GM12878 (cell line): ENCODE measurements around the gene MARCHF2. TPM values are rescaled to one million over a fixed set of nuclear protein-coding genes. Genes with fewer than 3 reads are reported as not detected.
A peak's percentile ranks its signal among the peaks of the same experiment; 100 is the strongest.

Source experiments
- ASH2L ChIP-seq: fragments of 300-600, 200-600 bp; sonication (generic); IDR thresholded peaks from 2 replicates; pipeline ENCODE4 v1.6.1; 2017; ENCODE audit warnings: low read depth, mild to moderate bottlenecking, borderline replicate concordance
- BCL3 ChIP-seq: IDR thresholded peaks from 2 replicates; pipeline ENCODE4 v1.6.1; 2011; ENCODE audit warnings: borderline replicate concordance, low read depth, mild to moderate bottlenecking, moderate library complexity, low read length; ENCODE audit not compliant: insufficient read depth, poor library complexity, severe bottlenecking
- BMI1 ChIP-seq: fragments of 450-650 bp; IDR thresholded peaks from 2 replicates; pipeline ENCODE4 v1.6.1; 2016; ENCODE audit warnings: mild to moderate bottlenecking, moderate library complexity, borderline replicate concordance
- E2F4 ChIP-seq: IDR thresholded peaks from 2 replicates; pipeline ENCODE4 v1.6.1; 2012; ENCODE audit warnings: low read depth, low read length, improper control_type of control experiment
- FOXM1 ChIP-seq: IDR thresholded peaks from 2 replicates; pipeline ENCODE4 v1.6.1; 2012; ENCODE audit warnings: low read depth, mild to moderate bottlenecking, inconsistent platforms, low read length, moderate library complexity
- HDGF ChIP-seq: fragments of 450-650 bp; IDR thresholded peaks from 2 replicates; pipeline ENCODE4 v1.6.1; 2016; ENCODE audit warnings: antibody characterized with exemption
- MAX ChIP-seq: IDR thresholded peaks from 2 replicates; pipeline ENCODE4 v1.6.1; 2012; ENCODE audit warnings: low read depth, low read length, improper control_type of control experiment
- MTA2 ChIP-seq: fragments of 450-650 bp; IDR thresholded peaks from 2 replicates; pipeline ENCODE4 v1.6.1; 2016; ENCODE audit warnings: low read depth, mild to moderate bottlenecking, moderate library complexity
- PKNOX1 ChIP-seq: fragments of 450-650 bp; IDR thresholded peaks from 2 replicates; pipeline ENCODE4 v1.6.1; 2016; ENCODE audit warnings: mild to moderate bottlenecking
- POU2F2 ChIP-seq: IDR thresholded peaks from 3 replicates; pipeline ENCODE4 v1.6.1; 2011; ENCODE audit warnings: low read depth, mild to moderate bottlenecking, low read length, borderline replicate concordance
- RAD21 ChIP-seq: IDR thresholded peaks from 2 replicates; pipeline ENCODE4 v1.6.1; 2011; ENCODE audit warnings: mild to moderate bottlenecking, low read depth, low read length, moderate library complexity; ENCODE audit not compliant: insufficient read depth
- RFX5 ChIP-seq: IDR thresholded peaks from 2 replicates; pipeline ENCODE4 v1.6.1; 2011; ENCODE audit warnings: low read depth, low read length, improper control_type of control experiment
- SIN3A ChIP-seq: IDR thresholded peaks from 2 replicates; pipeline ENCODE4 v1.6.1; 2012; ENCODE audit warnings: low read depth, low read length, improper control_type of control experiment
- SMC3 ChIP-seq: IDR thresholded peaks from 2 replicates; pipeline ENCODE4 v1.6.1; 2011; ENCODE audit warnings: low read length, improper control_type of control experiment, borderline replicate concordance
- SREBF2 ChIP-seq: IDR thresholded peaks from 2 replicates; pipeline ENCODE4 v1.6.1; 2012; ENCODE audit warnings: mild to moderate bottlenecking, low read length
- ZNF217 ChIP-seq: fragments of 450-650 bp; IDR thresholded peaks from 2 replicates; pipeline ENCODE4 v1.6.1; 2017; ENCODE audit warnings: antibody characterized with exemption, mild to moderate bottlenecking
- ZNF24 ChIP-seq: fragments of 450-650 bp; IDR thresholded peaks from 2 replicates; pipeline ENCODE4 v1.6.1; 2017; ENCODE audit warnings: antibody characterized with exemption, mild to moderate bottlenecking
- ZNF274 ChIP-seq: IDR thresholded peaks from one replicate; pipeline ENCODE4 v1.8.0; 2011; ENCODE audit not compliant: insufficient read length, insufficient read depth
- ZNF592 ChIP-seq: fragments of 450-650 bp; IDR thresholded peaks from 2 replicates; pipeline ENCODE4 v1.6.1; 2017; ENCODE audit warnings: mild to moderate bottlenecking, moderate library complexity
- ZNF622 ChIP-seq: fragments of 450-650 bp; IDR thresholded peaks from 2 replicates; pipeline ENCODE4 v1.6.1; 2017; ENCODE audit warnings: mild to moderate bottlenecking, inconsistent platforms
- polyA plus RNA-seq, 11 experiments: library from polyadenylated mRNA; depleted of rRNA in 4 of 11; unstranded in 6 of 11; stranded (reverse) in 5 of 11; fragments of >200 nt; fragmentation: Nextera tagmentation in 4 of 11; fragmentation: Illumina TruSeq in 1 of 11; extraction: Ambion mirVana in 4 of 11; extraction: Trizol in 1 of 11; gene quantifications; 1 replicate in 1 of 11; 2 replicates in 10 of 11; pipeline versions ENCODE4 v1.2.1 to v1.2.3, GENCODE V29; 2011 to 2016; ENCODE audit warnings: inconsistent platforms in 2 of 11, missing spikeins in 2 of 11, low read depth in 1 of 11
- total RNA-seq, 4 experiments: library from RNA; depleted of rRNA in 3 of 4; stranded (reverse); fragments of >200 nt in 3 of 4; fragmentation: Illumina TruSeq in 1 of 4; extraction: Trizol in 1 of 4; gene quantifications; 2 replicates each; pipeline versions ENCODE4 v1.2.1 to v1.2.3, GENCODE V29; 2013 to 2021

The MARCHF2 gene
- total and polyA plus RNA-seq, 10 of the 15 experiments (the other 5 are each of a cell fraction or from before 2014, with no cell fraction given), result 1.6 to 30.3 (median 10.8) TPM

- TF ChIP-seq MAX, result peak; percentile 89
- TF ChIP-seq ASH2L, result 0 out of 2 replicates have a peak, but pooled peaks have one; percentile 34
- TF ChIP-seq HDGF, result no peak
- TF ChIP-seq BMI1, result no peak
- TF ChIP-seq FOXM1, result no peak
- no peak for TF ChIP-seq ZNF274
- no peak for TF ChIP-seq ZNF24
- no peak for TF ChIP-seq SREBF2
- TF ChIP-seq MTA2, result no peak
- TF ChIP-seq ZNF217, result no peak
- no peak for TF ChIP-seq RAD21
- TF ChIP-seq ZNF622, result no peak
- no peak; the same call in 2 of the 3 replicates for TF ChIP-seq POU2F2
- no peak for TF ChIP-seq BCL3
- peak; percentile 61; the same call in 1 of the 2 replicates for TF ChIP-seq SIN3A
- no peak for TF ChIP-seq ZNF592
- no peak for TF ChIP-seq E2F4
- TF ChIP-seq RFX5, result peak; percentile 49; the same call in 1 of the 2 replicates
- TF ChIP-seq SMC3, result no peak
- no peak for TF ChIP-seq PKNOX1
Measured at GRCh38 chr19:8444677-8445487, 31.8 kb downstream of the MARCHF2 start, which contains the start of gene HNRNPM (continued).
